Femur (tissue), 1 donor: ENCODE data around the gene RRAD.
"Not testable (repeated sequence)": the region's sequence is repeated elsewhere in the genome, so short reads cannot be mapped to it uniquely, and the experiment has no call there.

Experiments
- DNase-seq: peaks from one replicate; pipeline ENCODE4 v3.0.0-alpha.2; 2017

RRAD gene, protein sequence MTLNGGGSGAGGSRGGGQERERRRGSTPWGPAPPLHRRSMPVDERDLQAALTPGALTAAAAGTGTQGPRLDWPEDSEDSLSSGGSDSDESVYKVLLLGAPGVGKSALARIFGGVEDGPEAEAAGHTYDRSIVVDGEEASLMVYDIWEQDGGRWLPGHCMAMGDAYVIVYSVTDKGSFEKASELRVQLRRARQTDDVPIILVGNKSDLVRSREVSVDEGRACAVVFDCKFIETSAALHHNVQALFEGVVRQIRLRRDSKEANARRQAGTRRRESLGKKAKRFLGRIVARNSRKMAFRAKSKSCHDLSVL

DNA sequence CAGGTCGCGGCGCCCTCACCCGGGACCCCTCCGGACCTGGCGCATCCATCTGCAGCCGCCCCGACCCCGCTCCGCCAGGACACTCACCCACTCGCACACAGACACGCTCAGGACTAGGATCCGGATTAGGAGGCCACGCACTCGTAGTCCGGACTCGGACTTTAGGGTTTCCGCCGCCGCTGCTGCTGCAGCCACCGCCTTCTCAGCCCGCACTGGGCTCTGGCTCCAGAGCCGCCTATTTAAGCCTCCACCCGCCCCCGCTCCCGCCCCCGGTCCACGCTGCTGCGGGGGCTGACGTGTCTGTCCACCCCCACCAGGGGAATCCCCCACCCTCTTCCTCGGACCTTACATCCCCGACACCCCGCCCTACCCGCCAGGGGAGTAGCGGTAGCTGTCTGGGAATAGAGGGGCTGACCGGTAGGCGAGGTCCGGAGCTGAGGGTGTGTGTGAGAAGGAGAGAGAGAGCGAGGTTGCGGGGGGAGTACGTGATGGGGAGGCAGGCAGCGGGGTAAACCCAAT, at the start of gene RRAD:
Gene RRAD, minus strand, starts transcription at position 214 of the 519 bp plus-strand sequence. CDS start 356 bp downstream, outside the sequence.
- DNase-seq: no peak

DNA sequence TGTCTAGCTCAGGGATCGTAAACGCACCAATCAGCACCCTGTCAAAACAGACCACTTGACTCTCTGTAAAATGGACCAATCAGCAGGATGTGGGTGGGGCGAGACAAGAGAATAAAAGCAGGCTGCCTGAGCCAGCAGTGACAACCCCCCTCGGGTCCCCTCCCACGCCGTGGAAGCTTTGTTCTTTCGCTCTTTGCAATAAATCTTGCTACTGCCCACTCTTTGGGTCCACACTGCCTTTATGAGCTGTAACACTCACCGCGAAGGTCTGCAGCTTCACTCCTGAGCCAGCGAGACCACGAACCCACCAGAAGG, 49.6 kb upstream of the RRAD start:
- not testable (repeated sequence) for DNase-seq

DNA sequence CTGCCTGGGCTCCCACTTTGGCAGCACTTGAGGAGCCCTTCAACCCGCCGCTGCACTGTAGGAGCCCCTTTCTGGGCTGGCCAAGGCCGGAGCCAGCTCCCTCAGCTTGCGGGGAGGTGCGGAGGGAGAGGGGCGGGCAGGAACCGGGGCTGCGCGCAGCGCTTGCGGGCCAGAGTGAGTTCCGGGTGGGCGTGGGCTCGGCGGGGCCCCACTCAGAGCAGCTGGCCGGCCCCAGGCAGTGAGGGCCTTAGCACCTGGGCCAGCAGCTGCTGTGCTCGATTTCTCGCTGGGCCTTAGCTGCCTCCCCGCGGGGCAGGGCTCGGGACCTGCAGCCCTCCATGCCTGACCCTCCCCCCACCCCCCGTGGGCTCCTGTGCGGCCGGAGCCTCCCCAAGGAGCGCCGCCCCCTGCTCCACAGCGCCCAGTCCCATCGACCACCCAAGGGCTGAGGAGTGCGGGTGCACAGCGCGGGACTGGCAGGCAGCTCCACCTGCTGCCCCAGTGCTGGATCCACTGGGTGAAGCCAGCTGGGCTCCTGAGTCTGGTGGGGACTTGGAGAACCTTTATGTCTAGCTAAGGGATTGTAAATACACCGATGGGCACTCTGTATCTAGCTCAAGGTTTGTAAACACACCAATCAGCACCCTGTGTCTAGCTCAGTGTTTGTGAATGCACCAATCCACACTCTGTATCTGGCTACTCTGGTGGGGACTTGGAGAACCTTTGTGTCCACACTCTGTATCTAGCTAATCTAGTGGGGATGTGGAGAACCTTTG, 49.0 kb upstream of the RRAD start:
- DNase-seq: not testable (repeated sequence)

DNA sequence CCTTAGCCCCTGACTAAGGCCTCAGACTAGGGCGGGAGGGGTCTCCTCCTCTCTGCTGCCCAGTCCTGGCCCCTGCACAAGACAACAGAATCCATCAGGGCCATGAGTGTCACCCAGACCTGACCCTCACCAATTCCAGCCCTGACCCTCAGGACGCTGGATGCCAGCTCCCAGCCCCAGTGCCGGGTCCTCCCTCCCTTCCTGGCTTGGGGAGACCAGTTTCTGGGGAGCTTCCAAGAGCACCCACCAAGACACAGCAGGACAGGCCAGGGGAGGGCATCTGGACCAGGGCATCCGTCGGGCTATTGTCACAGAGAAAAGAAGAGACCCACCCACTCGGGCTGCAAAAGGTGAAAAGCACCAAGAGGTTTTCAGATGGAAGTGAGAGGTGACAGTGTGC, 48.4 kb upstream of the RRAD start:
- DNase-seq: no peak

DNA sequence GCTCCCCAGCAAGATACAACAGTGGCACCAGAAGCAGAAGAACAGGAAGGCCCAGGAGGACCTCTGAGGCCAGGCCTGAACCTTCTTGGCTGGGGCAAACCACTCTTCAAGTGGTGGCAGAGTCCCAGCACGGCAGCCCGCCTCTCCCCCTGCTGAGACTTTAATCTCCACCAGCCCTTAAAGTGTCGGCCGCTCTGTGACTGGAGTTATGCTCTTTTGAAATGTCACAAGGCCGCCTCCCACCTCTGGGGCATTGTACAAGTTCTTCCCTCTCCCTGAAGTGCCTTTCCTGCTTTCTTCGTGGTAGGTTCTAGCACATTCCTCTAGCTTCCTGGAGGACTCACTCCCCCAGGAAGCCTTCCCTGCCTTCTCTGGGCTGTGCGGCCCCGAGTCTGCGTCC, 47.6 kb upstream of the RRAD start:
- no peak for DNase-seq

DNA sequence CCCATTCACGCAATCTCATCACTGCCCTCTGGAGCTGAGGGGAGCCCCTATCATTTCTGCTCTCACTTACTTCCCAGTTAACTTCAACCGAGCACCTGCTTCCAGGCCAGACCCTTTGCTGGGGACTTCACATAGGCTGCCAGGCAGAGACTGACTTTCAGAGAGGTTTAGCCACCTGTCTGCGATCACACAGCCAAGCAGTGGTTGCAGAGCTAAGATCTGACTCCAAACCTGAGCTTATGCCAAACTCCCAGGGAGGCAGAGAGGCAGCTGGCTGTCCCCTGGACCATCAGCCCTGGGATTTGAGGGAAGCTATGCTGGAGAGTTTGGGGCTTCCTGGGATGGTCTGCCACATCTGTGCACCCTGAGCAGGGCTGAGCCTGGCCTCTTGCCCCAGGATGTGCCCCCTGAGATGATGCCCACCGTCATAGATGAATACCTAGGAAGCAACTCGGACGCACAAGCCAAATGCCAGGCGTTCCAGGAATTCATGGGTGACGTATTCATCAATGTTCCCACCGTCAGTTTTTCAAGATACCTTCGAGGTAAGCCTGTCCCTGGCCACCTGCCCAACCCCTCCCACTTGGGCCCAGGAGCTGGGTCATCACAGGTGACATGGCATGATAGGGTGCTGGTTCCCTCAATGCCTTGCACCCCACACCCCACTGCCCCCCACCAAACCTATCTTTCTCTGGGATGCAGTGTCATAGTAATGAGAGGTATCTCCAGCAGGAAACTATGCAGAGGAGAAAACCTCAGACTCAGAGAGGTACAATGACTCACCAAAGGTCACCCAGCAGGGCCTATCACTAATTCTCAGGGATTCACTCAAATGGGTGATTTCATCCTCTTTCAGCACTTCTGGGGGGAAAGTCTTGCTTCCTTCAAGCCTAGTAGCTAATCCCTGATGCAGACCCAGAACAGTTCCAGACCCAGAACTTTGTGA, 45.7 kb upstream of the RRAD start:
- no peak for DNase-seq

DNA sequence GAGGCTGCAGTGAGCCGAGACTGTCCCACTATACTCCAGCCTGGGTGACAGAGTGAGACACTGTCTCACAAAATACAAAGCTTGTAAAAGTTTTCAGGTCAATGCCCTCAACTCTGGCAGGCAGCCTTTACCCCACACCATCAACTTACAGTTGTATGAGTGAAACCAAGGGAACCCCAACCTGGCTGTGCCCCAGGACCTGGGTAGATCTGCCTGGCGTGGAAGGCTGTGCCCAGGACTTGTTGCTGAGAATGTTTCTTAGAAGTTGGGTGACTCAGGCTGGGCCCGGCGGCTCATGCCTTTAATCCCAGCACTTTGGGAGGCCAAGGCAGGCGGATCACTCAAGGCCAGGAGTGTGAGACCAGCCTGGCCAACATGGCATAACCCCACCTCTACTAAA, 43.5 kb upstream of the RRAD start:
- DNase-seq: no peak

DNA sequence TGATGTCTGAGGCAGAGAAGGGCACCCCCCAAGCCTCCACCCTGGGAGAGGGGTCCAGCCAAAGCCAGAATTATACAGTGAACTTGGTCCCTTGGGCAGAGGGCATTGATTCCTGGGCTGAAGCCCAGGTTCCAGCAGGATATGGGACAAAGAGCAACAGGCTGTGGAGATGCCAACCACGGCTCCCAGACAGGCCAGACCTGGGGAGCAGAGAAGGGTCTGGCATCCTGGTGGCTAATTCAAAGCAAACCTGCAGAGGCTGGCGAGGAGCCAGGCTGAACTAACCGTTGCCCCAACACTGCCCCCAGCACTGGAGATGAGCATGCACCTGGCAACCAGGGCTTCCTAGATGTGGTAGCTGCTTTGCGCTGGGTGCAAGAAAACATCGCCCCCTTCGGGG, 38.7 kb upstream of the RRAD start:
- no peak for DNase-seq

DNA sequence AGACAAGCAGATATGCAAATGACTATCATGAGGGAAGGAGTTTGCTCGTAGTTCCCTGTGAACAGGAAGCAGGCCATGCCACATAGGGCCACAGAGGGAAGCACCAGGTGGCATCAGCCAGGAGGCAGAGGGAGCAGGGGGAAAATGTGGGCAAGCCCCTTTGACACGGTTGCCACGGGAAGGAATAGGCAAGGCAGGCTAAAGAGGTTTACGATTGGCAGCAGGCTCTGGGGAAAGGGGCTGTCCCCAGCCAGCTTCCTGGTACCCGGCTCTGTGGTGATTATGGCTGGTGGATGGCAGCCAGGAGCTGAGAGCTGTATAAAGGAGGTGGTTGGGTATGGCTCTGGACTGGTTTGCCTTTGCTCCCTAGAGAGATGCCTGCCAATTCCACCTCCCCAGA, 36.6 kb upstream of the RRAD start:
- DNase-seq: no peak

DNA sequence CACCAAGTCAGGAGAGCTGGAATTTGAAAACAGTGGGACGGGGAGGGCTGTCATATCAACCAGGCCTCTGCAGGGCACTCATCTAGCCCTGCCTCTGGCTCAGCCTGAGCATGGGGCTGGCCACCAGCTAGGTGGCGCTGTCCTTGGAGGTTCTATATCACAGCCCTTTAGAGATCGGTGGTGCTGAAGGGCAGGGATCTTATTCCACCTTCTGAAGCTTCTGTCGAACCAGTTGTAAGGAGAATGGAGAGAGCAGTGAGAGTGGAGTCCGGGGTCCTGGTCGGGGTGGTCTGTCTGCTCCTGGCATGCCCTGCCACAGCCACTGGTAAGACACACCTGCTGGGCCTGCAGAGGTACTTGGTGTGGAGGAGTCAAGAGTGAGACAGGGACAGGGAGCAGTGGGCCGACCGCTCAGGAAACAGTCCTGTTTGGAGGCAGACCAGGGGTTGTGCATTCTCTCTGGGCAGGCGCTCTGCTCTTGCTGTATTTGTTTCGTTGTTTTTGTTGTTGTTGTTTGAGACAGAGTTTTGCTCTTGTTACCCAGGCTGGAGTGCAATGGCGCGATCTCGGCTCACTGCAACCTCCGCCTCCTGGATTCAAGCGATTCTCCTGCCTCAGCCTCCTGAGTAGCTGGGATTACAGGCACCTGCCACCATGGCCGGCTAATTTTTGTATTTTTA, 35.9 kb upstream of the RRAD start, which contains the start of gene CES3:
Gene CES3, plus strand, starts transcription at position 202 of the 680 bp plus-strand sequence. Its CDS starts 42 bp downstream, at position 244.
- DNase-seq: no peak

DNA sequence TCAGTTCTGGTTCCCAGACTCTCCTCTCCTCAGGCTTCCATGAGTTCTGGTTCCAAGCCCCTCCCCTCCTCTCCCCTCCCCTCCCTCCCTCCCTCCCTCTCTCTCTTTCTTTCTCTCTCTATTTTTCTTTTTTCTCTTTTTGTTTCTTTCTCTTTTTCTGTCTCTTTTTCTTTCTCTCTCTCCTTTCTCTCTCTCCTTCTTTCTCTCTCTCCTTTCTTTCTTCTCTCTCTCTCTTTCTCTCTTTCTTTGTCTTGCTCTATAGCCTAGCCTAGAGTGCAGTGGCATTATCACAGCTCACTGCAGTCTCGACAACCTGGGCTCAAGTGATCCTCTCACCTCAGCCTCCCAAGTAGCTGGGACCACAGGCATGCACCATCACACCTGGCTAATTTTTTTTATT, 34.9 kb upstream of the RRAD start:
- DNase-seq: no peak

DNA sequence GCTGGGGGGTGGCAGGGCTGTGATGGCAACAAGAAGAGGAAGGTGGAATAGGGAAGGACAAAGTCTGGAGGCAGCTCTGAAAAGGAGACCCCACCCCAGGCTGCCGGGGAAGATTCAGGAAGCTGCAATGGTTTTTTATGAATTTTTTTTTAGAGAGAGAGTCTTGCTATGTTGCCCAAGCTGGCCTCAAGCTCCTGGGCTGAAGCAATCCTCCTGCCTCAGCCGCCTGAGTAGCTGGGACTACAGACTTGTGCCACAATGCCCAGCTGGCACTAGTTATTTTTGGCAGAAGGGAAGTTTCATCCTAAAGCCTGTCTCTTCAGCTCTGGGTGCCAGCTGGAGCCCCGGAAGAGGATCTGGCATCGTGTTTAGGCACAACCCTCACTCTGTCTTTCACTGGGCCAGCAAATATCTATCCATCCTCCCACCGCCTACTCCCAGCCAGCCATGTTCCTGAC, 34.4 kb upstream of the RRAD start:
- DNase-seq: peak; percentile 19

DNA sequence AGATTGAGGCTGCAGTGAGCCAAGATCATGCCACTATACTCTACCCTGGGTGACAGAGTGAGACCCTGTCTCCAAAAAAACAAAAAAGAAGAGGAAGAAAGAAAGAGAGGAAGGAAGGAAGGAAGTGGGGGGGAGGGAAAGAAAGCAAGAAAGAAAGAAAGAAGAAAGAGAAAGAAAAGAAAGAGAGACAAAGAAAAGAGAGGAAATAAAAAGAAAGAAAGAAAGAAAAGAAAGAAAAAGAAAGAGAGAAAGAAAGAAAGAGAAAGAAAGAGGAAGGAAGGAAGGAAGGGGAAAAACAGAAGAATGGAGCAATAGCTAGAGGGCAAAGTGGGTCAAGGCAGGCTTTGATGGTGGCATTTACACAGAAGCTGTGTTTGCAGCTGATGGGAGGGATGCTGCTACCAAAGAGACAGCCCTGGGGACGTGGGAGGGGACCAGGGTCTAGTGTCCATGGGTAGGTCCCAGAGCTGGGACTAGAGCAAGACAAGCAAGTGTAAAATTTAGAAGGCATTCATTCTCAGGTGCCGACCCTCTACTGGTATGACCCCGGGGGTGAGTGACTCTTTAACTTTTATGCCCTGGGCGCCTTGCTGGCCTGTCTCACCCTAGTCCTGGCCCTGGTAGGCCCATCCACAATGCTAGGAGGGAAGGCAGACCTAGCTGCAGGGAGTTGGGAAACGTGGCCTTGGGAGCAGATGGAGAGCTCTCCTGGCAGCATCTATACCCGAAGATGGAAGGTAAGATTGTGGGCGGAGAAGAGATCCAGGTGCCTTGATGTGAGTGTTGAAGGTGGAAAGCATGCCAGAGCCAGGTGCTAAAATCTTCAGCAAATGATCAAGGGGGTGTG, 33.7 kb upstream of the RRAD start:
- DNase-seq: peak; percentile 11

DNA sequence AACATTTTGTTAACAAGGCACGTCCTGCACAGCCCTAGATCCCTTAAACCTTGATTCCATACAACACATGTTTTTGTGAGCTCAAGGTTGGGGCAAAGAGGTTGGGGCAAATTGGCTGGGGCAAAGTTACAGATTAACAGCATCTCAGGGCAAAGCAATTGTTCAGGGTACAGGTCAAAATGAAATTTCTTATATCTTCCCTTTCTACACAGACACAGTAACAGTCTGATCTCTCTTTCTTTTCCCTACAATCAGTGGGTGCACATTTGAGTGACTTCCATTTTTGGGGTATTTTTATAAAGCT, 30.8 kb upstream of the RRAD start:
- not testable (repeated sequence) for DNase-seq

DNA sequence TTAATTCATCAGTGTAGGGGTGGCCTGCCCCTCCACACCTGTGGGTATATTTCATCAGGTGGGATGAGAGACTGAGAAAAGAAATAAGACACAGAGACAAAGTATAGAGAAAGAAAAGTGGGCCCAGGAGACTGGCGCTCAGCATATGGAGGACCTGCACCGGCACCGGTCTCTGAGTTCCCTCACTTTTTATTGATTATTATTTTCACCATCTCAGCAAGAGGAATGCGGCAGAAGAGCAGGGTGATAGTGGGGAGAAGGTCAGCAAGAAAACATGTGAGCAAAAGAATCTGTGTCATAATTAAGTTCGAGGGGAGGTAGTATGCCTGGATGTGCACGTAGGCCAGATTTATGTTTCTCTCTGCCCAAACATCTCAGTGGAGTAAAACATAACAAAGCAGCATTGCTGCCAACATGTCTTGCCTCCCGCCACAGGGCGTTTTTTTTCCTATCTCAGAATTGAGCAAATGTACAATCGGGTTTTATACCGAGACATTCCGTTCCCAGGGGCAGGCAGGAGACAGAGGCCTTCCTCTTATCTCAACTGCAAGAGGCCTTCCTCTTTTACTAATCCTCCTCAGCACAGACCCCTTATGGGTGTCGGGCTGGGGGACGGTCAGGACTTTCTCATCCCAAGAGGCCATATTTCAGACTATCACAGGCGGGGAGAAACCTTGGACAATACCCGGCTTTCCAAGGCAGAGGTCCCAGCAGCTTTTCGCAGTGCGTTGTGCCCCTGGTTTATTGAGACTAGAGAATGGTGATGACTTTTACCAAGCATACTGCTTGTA, 30.2 kb upstream of the RRAD start:
- DNase-seq: not testable (repeated sequence)

DNA sequence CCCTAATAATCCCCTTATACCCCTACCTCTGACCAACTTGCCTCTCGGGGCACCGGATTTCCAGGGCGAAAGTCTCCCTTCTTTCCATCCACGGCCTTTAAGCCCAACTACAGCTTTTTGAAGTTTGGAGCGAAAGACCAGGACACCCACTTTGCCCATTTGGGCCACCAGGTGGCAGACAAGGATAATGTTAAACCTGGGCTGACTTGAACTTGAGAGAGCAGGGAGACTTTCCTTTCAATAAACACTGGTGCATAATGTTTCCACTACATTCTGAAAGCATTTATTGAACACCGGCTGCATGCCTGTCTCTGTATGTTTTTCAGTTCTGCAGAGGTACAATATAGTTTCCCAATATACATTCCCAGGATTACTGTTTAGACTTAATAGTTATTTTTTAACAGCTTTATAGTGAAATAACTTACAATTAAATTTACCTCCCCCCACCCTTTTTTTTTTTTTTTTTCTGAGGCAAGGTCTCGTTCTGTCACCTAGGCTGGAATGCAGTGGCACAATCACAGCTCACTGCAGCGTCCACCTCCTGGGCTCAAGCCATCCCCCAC, 28.8 kb upstream of the RRAD start:
- DNase-seq: peak; percentile 83

DNA sequence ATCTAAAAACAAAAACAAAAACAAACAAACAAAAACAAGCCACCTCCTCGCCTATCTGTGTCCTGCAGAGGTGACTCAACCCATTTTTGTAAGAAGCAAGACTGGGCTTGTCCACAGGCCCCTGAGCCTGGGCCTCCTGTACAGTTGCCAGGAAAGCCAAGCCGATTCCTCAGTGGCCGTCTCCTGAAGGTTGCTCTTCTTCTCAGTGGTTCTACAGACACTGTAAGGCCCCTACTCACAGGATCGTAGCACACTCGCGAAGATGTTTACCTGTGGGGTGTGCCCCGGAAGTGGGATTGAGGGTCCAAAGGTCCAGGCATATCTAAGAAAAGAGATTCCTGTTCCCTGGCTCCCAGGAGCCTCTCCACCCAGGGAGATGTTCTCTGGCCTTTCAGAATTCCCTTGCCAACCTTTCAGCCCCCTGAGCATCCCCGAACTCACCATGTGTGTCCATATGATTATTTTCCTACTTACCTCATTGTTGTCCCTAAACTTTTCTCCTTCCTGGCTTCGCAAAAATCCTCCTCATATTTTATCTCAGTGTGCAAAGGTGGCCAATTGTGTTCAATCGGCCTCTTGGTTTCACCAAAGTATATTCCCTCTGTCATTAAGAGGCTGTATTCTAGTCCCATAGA, 28.2 kb upstream of the RRAD start:
- no peak for DNase-seq

DNA sequence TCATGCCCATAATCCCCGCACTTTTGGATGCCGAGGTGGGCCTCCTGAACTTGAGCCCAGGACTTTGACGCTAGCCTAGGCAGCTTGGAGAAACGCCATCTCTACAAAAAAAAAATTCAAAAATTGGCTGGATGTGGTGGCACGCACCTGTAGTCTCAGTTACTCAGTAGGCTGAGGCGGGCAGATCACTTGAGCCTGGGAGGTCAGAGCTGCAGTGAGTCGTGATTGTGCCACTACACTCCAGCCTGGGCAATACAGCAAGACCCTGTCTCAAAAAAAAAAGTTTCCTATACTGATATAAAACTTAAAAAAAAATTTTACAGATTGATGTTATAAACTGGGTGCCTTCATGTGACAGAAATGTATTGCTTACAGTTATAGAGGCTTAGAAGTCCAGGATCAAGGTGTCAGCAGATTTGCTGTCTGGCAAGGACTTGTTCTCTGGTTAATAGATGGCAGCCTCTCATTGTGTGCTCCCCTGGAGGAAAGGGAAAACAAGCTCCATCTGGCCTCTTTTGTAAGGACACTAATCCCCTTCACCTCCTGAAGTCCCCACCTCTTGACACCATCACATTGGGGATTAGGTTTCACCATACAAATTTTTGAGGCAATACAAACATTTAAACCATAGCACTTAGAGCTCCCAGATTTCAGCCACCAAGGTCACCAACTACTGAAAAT, 27.2 kb upstream of the RRAD start:
- peak; percentile 10 for DNase-seq
